Keratinocyte (primary cell): ENCODE data around the gene MAPT.

Experiments used
- CTCF ChIP-seq, 3 experiments: IDR thresholded peaks in 1 of 3; conservative IDR thresholded peaks in 1 of 3; optimal IDR thresholded peaks in 1 of 3; 2 replicates in 2 of 3; 3 replicates in 1 of 3; pipeline versions ENCODE3 to v1.5.1; 2011; ENCODE audit warnings: low read length in 3 of 3, mild to moderate bottlenecking in 3 of 3, moderate library complexity in 2 of 3, control low read depth in 1 of 3, inconsistent platforms in 1 of 3; ENCODE audit not compliant: insufficient read depth in 2 of 3; ENCODE audit errors: extremely low read depth in 1 of 3
- EZH2 ChIP-seq: IDR thresholded peaks from one replicate; pipeline ENCODE4 v1.6.1; 2012; ENCODE audit warnings: inconsistent platforms, mild to moderate bottlenecking, low read length, moderate library complexity

GRCh38 chr17:45967378-45967777 lies 73.0 kb downstream of the MAPT start:
- TF ChIP-seq CTCF (optimal IDR thresholded peaks at IDR 0.05 in 1 of 3, IDR thresholded peaks at IDR 0.05 in 1 of 3, conservative IDR thresholded peaks at IDR 0.05 in 1 of 3; ENCODE audit: extremely low read depth in 1 of 3, insufficient read depth in 2 of 3, low read length in 3 of 3) (no peak), EZH2 (no peak)
